Peyer's patch (tissue), 4 donors: ENCODE measurements around the gene SMYD2. TPM values are rescaled to one million over a fixed set of nuclear protein-coding genes. Genes with fewer than 3 reads are reported as not detected.

Source experiments
- DNase-seq, 3 donors: peaks; one replicate each; pipeline ENCODE4 v3.0.0-alpha.2; 2017 to 2019
- H3K27ac ChIP-seq, 4 donors: fragments of 200-600 bp; sonication (generic); one replicate each; pipeline ENCODE4 v1.5.1; 2016 to 2019
- H3K27me3 ChIP-seq, 2 donors: fragments of 200-600 bp; sonication (generic); one replicate each; pipeline ENCODE4 v1.5.1; 2019
- H3K36me3 ChIP-seq, 3 donors: fragments of 200-600 bp; sonication (generic); one replicate each; pipeline ENCODE4 v1.5.1; 2016 to 2019
- H3K4me1 ChIP-seq, 4 donors: fragments of 200-600 bp; sonication (generic); one replicate each; pipeline ENCODE4 v1.5.1; 2016 to 2019
- H3K4me3 ChIP-seq, 4 donors: fragments of 200-600 bp; sonication (generic); 1 replicate in 3 of 4; 2 replicates in 1 of 4; pipeline ENCODE4 v1.5.1; 2016 to 2019; ENCODE audit warnings: mild to moderate bottlenecking in 1 of 4
- H3K9me3 ChIP-seq, 4 donors: fragments of 200-600 bp; sonication (generic); one replicate each; pipeline ENCODE4 v1.5.1; 2016 to 2019; ENCODE audit warnings: mild to moderate bottlenecking in 1 of 4
- POLR2A ChIP-seq, 2 donors: fragments of 450-650 bp; IDR thresholded peaks; one replicate each; pipeline ENCODE4 v1.5.1; 2017; ENCODE audit warnings: antibody characterized with exemption in 2 of 2, mild to moderate bottlenecking in 2 of 2, moderate library complexity in 2 of 2
- total RNA-seq, 4 donors: library from RNA; depleted of rRNA; stranded (reverse); fragments of >200 nt; gene quantifications; one replicate each; pipeline ENCODE4 v1.1.0, GENCODE V29; 2016
- TF ChIP-seq, protein P1 (sequence below), 6 experiments: fragments of 450-650 bp in 4 of 6; fragments of 200-600 bp in 2 of 6; sonication (generic) in 1 of 6; IDR thresholded peaks; one replicate each; pipeline ENCODE4 v1.5.1; 2017 to 2019; ENCODE audit warnings: antibody characterized with exemption in 6 of 6, mild to moderate bottlenecking in 3 of 6, moderate library complexity in 1 of 6

Gene SMYD2
- total RNA-seq, 4 donors from 2014 or later = 13.2 to 40.1 (median 25.1) TPM

DNA sequence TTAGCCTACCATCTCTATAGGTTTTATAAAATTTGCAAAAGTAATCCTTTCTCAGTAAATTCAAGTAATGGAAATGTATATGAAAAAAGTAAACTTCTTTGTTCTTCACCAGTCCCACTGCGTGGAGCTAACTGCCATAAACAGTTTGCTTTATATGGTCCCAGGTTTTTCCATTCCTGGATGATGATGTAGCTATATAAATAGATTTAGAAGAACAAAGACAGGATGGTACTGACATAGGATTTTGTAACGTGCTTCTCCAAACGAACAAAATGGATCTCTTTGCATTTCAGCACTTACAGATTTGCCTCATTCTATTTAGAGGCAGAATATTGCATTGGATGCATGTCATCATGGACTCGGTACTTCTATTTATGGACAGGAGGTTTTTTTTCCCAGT lies 57.3 kb downstream of the SMYD2 start:
- Histone ChIP-seq H3K9me3 (no peaks in the 10 kb centered on the region), H3K4me1 (no peaks in the 10 kb centered on the region), H3K27me3 (no peaks in the 10 kb centered on the region), H3K27ac (peak overlapping the region in 1 of 4 donors; percentile 59), H3K4me3 (no peak overlapping the region), H3K36me3 (no peaks in the 10 kb centered on the region)
- no peak for TF ChIP-seq POLR2A (IDR thresholded peaks at IDR 0.05)
- TF ChIP-seq, protein P1, sequence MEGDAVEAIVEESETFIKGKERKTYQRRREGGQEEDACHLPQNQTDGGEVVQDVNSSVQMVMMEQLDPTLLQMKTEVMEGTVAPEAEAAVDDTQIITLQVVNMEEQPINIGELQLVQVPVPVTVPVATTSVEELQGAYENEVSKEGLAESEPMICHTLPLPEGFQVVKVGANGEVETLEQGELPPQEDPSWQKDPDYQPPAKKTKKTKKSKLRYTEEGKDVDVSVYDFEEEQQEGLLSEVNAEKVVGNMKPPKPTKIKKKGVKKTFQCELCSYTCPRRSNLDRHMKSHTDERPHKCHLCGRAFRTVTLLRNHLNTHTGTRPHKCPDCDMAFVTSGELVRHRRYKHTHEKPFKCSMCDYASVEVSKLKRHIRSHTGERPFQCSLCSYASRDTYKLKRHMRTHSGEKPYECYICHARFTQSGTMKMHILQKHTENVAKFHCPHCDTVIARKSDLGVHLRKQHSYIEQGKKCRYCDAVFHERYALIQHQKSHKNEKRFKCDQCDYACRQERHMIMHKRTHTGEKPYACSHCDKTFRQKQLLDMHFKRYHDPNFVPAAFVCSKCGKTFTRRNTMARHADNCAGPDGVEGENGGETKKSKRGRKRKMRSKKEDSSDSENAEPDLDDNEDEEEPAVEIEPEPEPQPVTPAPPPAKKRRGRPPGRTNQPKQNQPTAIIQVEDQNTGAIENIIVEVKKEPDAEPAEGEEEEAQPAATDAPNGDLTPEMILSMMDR (IDR thresholded peaks at IDR 0.05) = no peak
- DNase-seq = no peak

DNA sequence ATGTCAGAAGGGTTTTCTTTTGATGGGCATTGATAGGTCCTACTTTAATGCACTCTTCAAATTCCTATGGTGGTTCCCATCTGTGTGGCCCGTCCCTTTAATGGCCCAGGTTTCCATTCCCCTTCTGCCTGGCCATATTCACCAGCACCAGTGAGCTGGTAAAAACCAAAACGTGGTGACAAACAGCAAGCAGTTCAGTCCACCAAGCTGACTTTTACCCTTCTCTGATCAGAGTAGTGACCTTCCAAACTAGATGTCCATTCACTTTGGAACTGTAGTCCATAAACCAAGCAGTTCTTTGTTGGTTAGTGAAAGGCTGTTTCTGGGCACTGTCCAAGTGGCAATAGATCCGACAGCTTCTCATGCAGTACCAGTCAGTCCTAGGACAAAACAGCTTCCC lies 60.5 kb downstream of the SMYD2 start:
- Histone ChIP-seq H3K27ac (no peak overlapping the region), H3K27me3 (no peaks in the 10 kb centered on the region), H3K36me3 (no peaks in the 10 kb centered on the region), H3K4me1 (no peaks in the 10 kb centered on the region), H3K9me3 (no peaks in the 10 kb centered on the region), H3K4me3 (no peak overlapping the region)
- no peak for TF ChIP-seq POLR2A (IDR thresholded peaks at IDR 0.05)
- TF ChIP-seq, protein P1 (IDR thresholded peaks at IDR 0.05) = no peak
- no peak for DNase-seq

DNA sequence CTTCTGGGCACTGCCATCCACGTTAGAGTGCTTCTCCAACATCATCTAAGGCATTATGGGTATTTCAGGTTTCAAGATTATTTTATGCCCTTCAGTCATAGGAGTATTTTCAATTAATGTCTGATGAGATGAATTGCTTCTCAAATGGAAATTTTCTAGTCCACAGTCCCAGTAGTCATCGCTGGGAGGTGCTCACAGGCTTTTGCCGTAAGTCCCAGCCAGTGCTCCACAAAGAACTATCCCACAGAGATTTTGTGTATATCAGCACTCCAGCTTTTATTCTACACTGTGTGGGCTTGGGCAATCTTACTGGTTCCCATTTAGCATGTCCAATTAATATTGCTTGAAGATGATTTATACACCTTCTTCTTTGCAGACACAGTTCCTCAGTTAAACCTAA lies 61.0 kb downstream of the SMYD2 start:
- H3K9me3 ChIP-seq = no peaks in the 10 kb centered on the region
- H3K27ac ChIP-seq = no peak overlapping the region
- H3K4me3 ChIP-seq = no peak overlapping the region
- H3K36me3 ChIP-seq = no peaks in the 10 kb centered on the region
- no peak for DNase-seq
- H3K4me1 ChIP-seq = no peaks in the 10 kb centered on the region
- no peak for TF ChIP-seq POLR2A (IDR thresholded peaks at IDR 0.05)
- TF ChIP-seq, protein P1 (IDR thresholded peaks at IDR 0.05) = no peak
- H3K27me3 ChIP-seq = no peaks in the 10 kb centered on the region

DNA sequence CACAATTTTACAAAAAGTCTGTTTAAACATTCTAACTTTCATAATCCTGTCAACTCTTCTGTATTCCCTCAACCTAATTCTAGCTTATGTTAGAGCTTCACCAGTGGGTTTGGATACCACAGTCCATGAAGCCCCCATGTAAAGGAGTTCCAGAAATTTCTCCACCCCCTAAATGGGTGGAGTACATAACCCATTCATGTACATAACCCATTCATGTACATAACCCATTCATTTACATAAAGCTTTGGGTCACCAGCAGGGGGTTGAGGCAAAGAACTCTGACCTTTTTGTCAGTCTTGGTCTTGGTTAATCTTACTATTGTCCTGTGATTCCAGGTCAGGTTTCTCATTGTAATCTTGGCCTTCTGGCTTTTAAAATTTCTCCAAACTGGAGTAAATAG lies 61.6 kb downstream of the SMYD2 start:
- TF ChIP-seq, protein P1 (IDR thresholded peaks at IDR 0.05) = no peak
- TF ChIP-seq POLR2A (IDR thresholded peaks at IDR 0.05) = no peak
- no peak for DNase-seq
- no peaks in the 10 kb centered on the region for H3K27me3 ChIP-seq
- H3K36me3 ChIP-seq = no peaks in the 10 kb centered on the region
- H3K4me3 ChIP-seq = no peak overlapping the region
- H3K27ac ChIP-seq = no peak overlapping the region
- no peaks in the 10 kb centered on the region for H3K4me1 ChIP-seq
- no peaks in the 10 kb centered on the region for H3K9me3 ChIP-seq

DNA sequence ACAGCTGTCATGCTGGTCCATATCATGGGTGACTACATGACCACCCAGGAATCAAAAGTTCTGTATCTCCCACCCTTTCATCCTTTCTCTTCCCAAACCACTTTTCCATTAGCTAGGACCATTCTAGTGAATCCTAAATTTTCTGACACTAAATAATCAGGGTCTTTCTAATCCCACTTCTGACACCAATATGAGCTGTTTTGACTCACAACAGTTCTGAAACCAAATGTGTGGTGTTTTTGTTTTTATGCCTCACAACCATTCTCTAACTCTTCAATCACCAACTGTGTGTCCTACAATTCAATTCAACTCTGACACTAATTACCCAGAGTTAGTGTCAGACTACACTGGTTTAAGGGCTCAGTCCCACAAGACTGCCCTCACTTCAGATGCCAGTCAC lies 63.9 kb downstream of the SMYD2 start:
- Histone ChIP-seq H3K27ac (no peak overlapping the region), H3K4me1 (no peaks in the 10 kb centered on the region), H3K36me3 (peaks cover 0 to 3% (median 0%) of the 10 kb centered on the region in 3 donors), H3K4me3 (no peak overlapping the region), H3K9me3 (no peaks in the 10 kb centered on the region), H3K27me3 (no peaks in the 10 kb centered on the region)
- DNase-seq = no peak
- TF ChIP-seq, protein P1 (IDR thresholded peaks at IDR 0.05) = no peak
- no peak for TF ChIP-seq POLR2A (IDR thresholded peaks at IDR 0.05)

DNA sequence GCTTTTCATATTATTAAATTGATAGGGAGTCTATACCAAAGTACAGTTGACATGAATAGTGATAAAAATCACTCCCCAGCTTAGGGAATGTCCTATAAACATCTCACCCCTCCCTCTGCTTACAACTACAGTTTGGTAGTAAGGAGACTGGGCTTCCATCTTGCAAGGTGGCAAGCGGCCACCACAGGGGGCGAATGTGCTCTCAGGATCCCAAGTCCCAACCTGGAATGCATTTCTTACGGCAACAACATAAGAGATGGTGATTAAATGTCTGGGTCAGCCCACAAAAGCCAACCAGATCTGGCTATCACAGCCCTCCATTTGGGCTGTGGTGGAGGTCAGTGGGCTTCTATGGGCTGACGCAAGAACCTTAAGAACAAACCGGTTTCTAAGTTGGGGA lies 68.0 kb downstream of the SMYD2 start:
- Histone ChIP-seq H3K27me3 (no peaks in the 10 kb centered on the region), H3K27ac (no peak overlapping the region), H3K4me3 (no peak overlapping the region), H3K9me3 (no peaks in the 10 kb centered on the region), H3K36me3 (peaks cover 0 to 3% (median 0%) of the 10 kb centered on the region in 3 donors), H3K4me1 (no peaks in the 10 kb centered on the region)
- no peak for TF ChIP-seq POLR2A (IDR thresholded peaks at IDR 0.05)
- TF ChIP-seq, protein P1 (IDR thresholded peaks at IDR 0.05) = no peak
- no peak for DNase-seq
